ENCODE results near the gene PTH1R. TPM values are rescaled to one million over a fixed set of nuclear protein-coding genes. Genes with fewer than 3 reads are reported as not detected.

The PTH1R gene
- total RNA-seq, 4 donors from 2014 or later, result 0.40 to 1.9 (median 1.5) TPM

GRCh38 chr3:46870651-46871050 lies 6.9 kb upstream of the PTH1R start:
- Histone ChIP-seq H3K9me3 (no peaks in the 10 kb centered on the region), H3K4me1 (peaks cover 14 to 63% (median 15%) of the 10 kb centered on the region in 3 donors), H3K27ac (no peak overlapping the region), H3K4me3 (no peak overlapping the region), H3K27me3 (peaks cover 0 to 7% (median 0%) of the 10 kb centered on the region in 4 donors), H3K36me3 (no peaks in the 10 kb centered on the region)
- WGBS, 2 donors, result 77 to 88% methylated on average over 5 of the region's 5 CpGs
- DNase-seq, result no peak
- intact Hi-C loops (cut with DNase I), result no loop called here
- TF ChIP-seq CTCF (IDR thresholded peaks at IDR 0.05) (no peak), POLR2A (IDR thresholded peaks at IDR 0.05) (no peak)

- WGBS, 2 donors, result 53 to 81% methylated on average over 6 to 7 of the region's 10 CpGs
- H3K36me3 ChIP-seq, result no peaks in the 10 kb centered on the region
- intact Hi-C loops (cut with DNase I), result no loop called here
- H3K4me1 ChIP-seq, result peaks cover 14 to 58% (median 15%) of the 10 kb centered on the region in 3 donors
- H3K4me3 ChIP-seq, result no peak overlapping the region
- no peaks in the 10 kb centered on the region for H3K9me3 ChIP-seq
- TF ChIP-seq CTCF (IDR thresholded peaks at IDR 0.05) (no peak), POLR2A (IDR thresholded peaks at IDR 0.05) (no peak)
- no peak overlapping the region for H3K27ac ChIP-seq
- no peak for DNase-seq
- peaks cover 0 to 7% (median 0%) of the 10 kb centered on the region in 4 donors for H3K27me3 ChIP-seq
These were observed 6.3 kb upstream of the PTH1R start for GRCh38 chr3:46871222-46871621.

- H3K4me1 ChIP-seq, result peaks cover 0 to 35% (median 0%) of the 10 kb centered on the region in 3 donors
- peaks cover 0 to 7% (median 0%) of the 10 kb centered on the region in 4 donors for H3K27me3 ChIP-seq
- H3K27ac ChIP-seq, result peak overlapping the region in 1 of 4 donors; percentile 25
- H3K36me3 ChIP-seq, result no peaks in the 10 kb centered on the region
- DNase-seq, result no peak
- TF ChIP-seq CTCF (IDR thresholded peaks at IDR 0.05) (no peak), POLR2A (IDR thresholded peaks at IDR 0.05) (no peak)
- WGBS, 2 donors, result 60 to 70% methylated on average over 3 of the region's 5 CpGs
- intact Hi-C loops (cut with DNase I), result no loop called here
- no peaks in the 10 kb centered on the region for H3K9me3 ChIP-seq
- H3K4me3 ChIP-seq, result no peak overlapping the region
These were observed 4.0 kb upstream of the PTH1R start for GRCh38 chr3:46873521-46873920.

- WGBS, 2 donors, result 46 to 52% methylated on average over 3 to 8 of the region's 18 CpGs
- intact Hi-C loops (cut with DNase I), result no loop called here
- H3K27ac ChIP-seq, result peak overlapping the region in 2 of 4 donors; percentile 23 to 25
These were observed 3.1 kb upstream of the PTH1R start for GRCh38 chr3:46874430-46874829.

GRCh38 chr3:46875560-46875959 lies 2.0 kb upstream of the PTH1R start:
- 81 to 93% methylated on average over 3 to 7 of the region's 9 CpGs for WGBS, 2 donors

More at GRCh38 chr3:46874430-46874829, 3.1 kb upstream of the PTH1R start:
- no peak for DNase-seq
- H3K4me1 ChIP-seq, result peaks cover 0 to 29% (median 0%) of the 10 kb centered on the region in 3 donors
- no peaks in the 10 kb centered on the region for H3K36me3 ChIP-seq
- no peaks in the 10 kb centered on the region for H3K9me3 ChIP-seq
- TF ChIP-seq POLR2A (IDR thresholded peaks at IDR 0.05) (no peak), CTCF (IDR thresholded peaks at IDR 0.05) (no peak)
- H3K27me3 ChIP-seq, result peaks cover 0 to 7% (median 0%) of the 10 kb centered on the region in 4 donors
- H3K4me3 ChIP-seq, result no peak overlapping the region

More at GRCh38 chr3:46875560-46875959, 2.0 kb upstream of the PTH1R start:
- TF ChIP-seq POLR2A (IDR thresholded peaks at IDR 0.05), result no peak
- TF ChIP-seq CTCF (IDR thresholded peaks at IDR 0.05), result no peak
- Histone ChIP-seq H3K27me3 (peaks cover 0 to 14% (median 0%) of the 10 kb centered on the region in 4 donors), H3K36me3 (no peaks in the 10 kb centered on the region), H3K9me3 (no peaks in the 10 kb centered on the region), H3K27ac (no peak overlapping the region), H3K4me1 (peaks cover 0 to 27% (median 0%) of the 10 kb centered on the region in 3 donors), H3K4me3 (no peak overlapping the region)
- DNase-seq, result no peak
- intact Hi-C loops (cut with DNase I), result no loop called here

All from esophagus squamous epithelium (tissue), 5 donors.